B cell (primary cell): Measurements from ENCODE around the gene CASP14. TPM values are rescaled to one million over a fixed set of nuclear protein-coding genes. Genes with fewer than 3 reads are reported as not detected.

Experiments used
- ATAC-seq: fragments of 200-7000 bp; cut with Tn5 transposase; one replicate; pipeline ENCODE4 v1.10.0; 2021; ENCODE audit warnings: low read depth, mild to moderate bottlenecking, moderate number of reproducible peaks, moderate library complexity
- CTCF ChIA-PET: fragments of 350-600 bp; sonication (Branson Sonifier 250); formaldehyde crosslinking; loops from one replicate; lab custom pipeline; 2021; ENCODE audit warnings: antibody characterized with exemption, inconsistent platforms; lab: Charles Lee
- POLR2A ChIA-PET: fragments of 350-600 bp; sonication (Branson Sonifier 250); formaldehyde crosslinking; loops from one replicate; lab custom pipeline; 2021; ENCODE audit warnings: antibody characterized with exemption; lab: Charles Lee
- DNase-seq: peaks from one replicate; pipeline ENCODE4 v3.0.0; 2013
- H2AFZ ChIP-seq: 2 replicates; pipeline ENCODE4 v1.6.1; 2012; ENCODE audit warnings: mild to moderate bottlenecking, low read depth, low read length; ENCODE audit not compliant: insufficient read depth, poor library complexity, severe bottlenecking
- H3K27ac ChIP-seq, 2 donors: 1 replicate in 1 of 2; 2 replicates in 1 of 2; pipeline ENCODE4 v1.5.1; 2012 to 2013; ENCODE audit warnings: low read length in 2 of 2, mild to moderate bottlenecking in 2 of 2, moderate library complexity in 1 of 2
- H3K27me3 ChIP-seq, 4 experiments: fragments of 200-600 bp in 1 of 4; sonication (generic) in 1 of 4; replicated peaks in 1 of 4; 1 replicate in 2 of 4; 2 replicates in 2 of 4; pipeline versions ENCODE4 v1.6.1 to v1.7.0; 2013 to 2016; ENCODE audit warnings: low read length in 3 of 4, mild to moderate bottlenecking in 2 of 4, mixed read lengths in 1 of 4, moderate library complexity in 1 of 4; ENCODE audit not compliant: insufficient read depth in 4 of 4, control insufficient read depth in 3 of 4; ENCODE audit errors: control extremely low read depth in 1 of 4
- H3K36me3 ChIP-seq, 2 experiments: replicated peaks in 1 of 2; 1 replicate in 1 of 2; 2 replicates in 1 of 2; pipeline versions ENCODE4 v1.6.1 to v1.7.1; 2013; ENCODE audit warnings: low read length in 1 of 2; ENCODE audit not compliant: insufficient read depth in 2 of 2, control insufficient read depth in 1 of 2; ENCODE audit errors: control extremely low read depth in 1 of 2, extremely low read depth in 1 of 2
- H3K4me1 ChIP-seq, 2 donors: fragments of 200-600 bp in 1 of 2; sonication (generic) in 1 of 2; 1 replicate in 1 of 2; 2 replicates in 1 of 2; pipeline versions ENCODE4 v1.5.1 to v1.6.1; 2013 to 2017; ENCODE audit warnings: low read length in 2 of 2; ENCODE audit not compliant: control insufficient read depth in 2 of 2, insufficient read depth in 2 of 2
- H3K4me2 ChIP-seq: replicated peaks from 2 replicates; pipeline ENCODE3; 2012; ENCODE audit warnings: mild to moderate bottlenecking, low read depth, low read length; ENCODE audit not compliant: poor library complexity, severe bottlenecking
- H3K4me3 ChIP-seq, 5 experiments: fragments of 200-600 bp in 1 of 5; sonication (generic) in 1 of 5; 1 replicate in 3 of 5; 2 replicates in 2 of 5; pipeline versions ENCODE4 v1.5.1 to v1.7.0; 2011 to 2016; ENCODE audit warnings: low read length in 4 of 5, mild to moderate bottlenecking in 4 of 5, low read depth in 2 of 5, control low read depth in 1 of 5, moderate library complexity in 1 of 5; ENCODE audit not compliant: insufficient read depth in 1 of 5; ENCODE audit errors: control extremely low read depth in 1 of 5, extremely low read depth in 1 of 5
- H3K79me2 ChIP-seq: fragments of 200-600 bp; sonication (generic); one replicate; pipeline ENCODE4 v1.6.0; 2016; ENCODE audit warnings: low read length; ENCODE audit not compliant: control insufficient read depth, insufficient read depth
- H3K9ac ChIP-seq: fragments of 200-600 bp; sonication (generic); 2 replicates; pipeline ENCODE4 v1.6.1; 2017; ENCODE audit warnings: mild to moderate bottlenecking, low read length, moderate library complexity
- H3K9me3 ChIP-seq, 3 donors: one replicate each; pipeline versions ENCODE4 v1.6.1 to v1.7.1; 2013; ENCODE audit warnings: low read length in 2 of 3; ENCODE audit not compliant: control insufficient read depth in 2 of 3, insufficient read depth in 1 of 3; ENCODE audit errors: control extremely low read depth in 1 of 3
- H4K20me1 ChIP-seq: 2 replicates; pipeline ENCODE4 v1.6.0; 2012; ENCODE audit warnings: mild to moderate bottlenecking, low read length; ENCODE audit not compliant: insufficient read depth, control insufficient read depth, poor library complexity, severe bottlenecking
- H3K27ac Mint-ChIP-seq: one replicate; pipeline ENCODE4 v1.8.0; 2021; ENCODE audit warnings: mixed read lengths
- H3K27me3 Mint-ChIP-seq: one replicate; pipeline ENCODE4 v1.8.0; 2021; ENCODE audit warnings: mixed read lengths
- H3K4me1 Mint-ChIP-seq: one replicate; pipeline ENCODE4 v1.8.0; 2021; ENCODE audit warnings: mixed read lengths
- H3K4me3 Mint-ChIP-seq: one replicate; pipeline ENCODE4 v1.8.0; 2021; ENCODE audit warnings: mixed read lengths
- H3K9me3 Mint-ChIP-seq: one replicate; pipeline ENCODE4 v1.8.0; 2022; ENCODE audit warnings: mixed read lengths; ENCODE audit not compliant: insufficient read depth
- CTCF ChIP-seq: fragments of 200-600 bp; IDR thresholded peaks from one replicate; pipeline ENCODE4 v1.8.0; 2022; ENCODE audit warnings: antibody characterized with exemption, mild to moderate bottlenecking
- EZH2 ChIP-seq: IDR thresholded peaks from 2 replicates; pipeline ENCODE4 v1.6.1; 2012; ENCODE audit warnings: borderline replicate concordance, low read depth, mild to moderate bottlenecking, moderate library complexity, low read length; ENCODE audit not compliant: insufficient read depth, poor library complexity, severe bottlenecking
- WGBS: methylation state at CpG from one replicate; pipeline ENCODE4 v1.1.5; 2013; ENCODE audit warnings: missing lambda C conversion rate; ENCODE audit not compliant: insufficient coverage; 5-methylcytosine and 5-hydroxymethylcytosine counted together
- intact Hi-C: fragments of 100-400 bp; cut with micrococcal nuclease; formaldehyde crosslinking; loops from one replicate; pipeline ENCODE4 v1.10.0; 2022
- polyA plus RNA-seq: library from polyadenylated mRNA; depleted of rRNA; stranded (reverse); fragments of >200 nt; gene quantifications from 2 replicates; pipeline ENCODE4 v1.2.3, GENCODE V29; 2012
- total RNA-seq, 2 donors: library from RNA; stranded (reverse); fragments of 120-200 nt in 1 of 2; gene quantifications; 1 replicate in 1 of 2; 2 replicates in 1 of 2; pipeline versions ENCODE4 v1.2.3 to v1.2.4, GENCODE V29; 2013 to 2022

CASP14 gene
- total and polyA plus RNA-seq, 2 donors (not counting 1 experiment from before 2014, with no cell fraction given): not detected

- no peaks in the 10 kb centered on the region for H4K20me1 ChIP-seq
- H3K36me3 ChIP-seq: no peaks in the 10 kb centered on the region
- DNase-seq (no peak), ATAC-seq (no peak)
- H3K4me2 ChIP-seq: no peak overlapping the region
- ChIA-PET CTCF (no interaction called here), POLR2A (no interaction called here)
- TF ChIP-seq EZH2 (no peak), CTCF (no peak)
- H3K9ac ChIP-seq: no peak overlapping the region
- H3K9me3 Mint-ChIP-seq: no peaks in the 10 kb centered on the region
- H3K4me3 ChIP-seq: no peak overlapping the region
- intact Hi-C loops: no loop called here
- H3K4me3 Mint-ChIP-seq: no peak overlapping the region
- H3K9me3 ChIP-seq: no peaks in the 10 kb centered on the region
- H3K79me2 ChIP-seq: no peaks in the 10 kb centered on the region
- H3K27me3 Mint-ChIP-seq: peaks cover 30% of the 10 kb centered on the region
- WGBS: no CpG with 5 or more reads among the region's 1 CpG
- H3K27ac Mint-ChIP-seq: no peak overlapping the region
- no peak overlapping the region for H3K27ac ChIP-seq
- no peaks in the 10 kb centered on the region for H3K4me1 Mint-ChIP-seq
- no peaks in the 10 kb centered on the region for H3K27me3 ChIP-seq
- no peak overlapping the region for H2AFZ ChIP-seq
- H3K4me1 ChIP-seq: no peaks in the 10 kb centered on the region
Measured at GRCh38 chr19:15031675-15032074, 17.6 kb upstream of the CASP14 start.

- Mint-ChIP-seq H3K27ac (no peak overlapping the region), H3K27me3 (peaks cover 32% of the 10 kb centered on the region), H3K4me1 (no peaks in the 10 kb centered on the region), H3K9me3 (no peaks in the 10 kb centered on the region), H3K4me3 (no peak overlapping the region)
- no peaks in the 10 kb centered on the region for H4K20me1 ChIP-seq
- no peak overlapping the region for H3K27ac ChIP-seq
- CTCF ChIA-PET: no interaction called here
- no peaks in the 10 kb centered on the region for H3K4me1 ChIP-seq
- H3K36me3 ChIP-seq: no peaks in the 10 kb centered on the region
- no peaks in the 10 kb centered on the region for H3K9me3 ChIP-seq
- TF ChIP-seq EZH2: no peak
- no peak for TF ChIP-seq CTCF
- DNase-seq: no peak
- H2AFZ ChIP-seq: no peak overlapping the region
- no peaks in the 10 kb centered on the region for H3K79me2 ChIP-seq
- intact Hi-C loops: no loop called here
- H3K27me3 ChIP-seq: no peaks in the 10 kb centered on the region
- ATAC-seq: no peak
- POLR2A ChIA-PET: no interaction called here
- no peak overlapping the region for H3K4me2 ChIP-seq
- H3K9ac ChIP-seq: no peak overlapping the region
- no peak overlapping the region for H3K4me3 ChIP-seq
- WGBS: no CpG with 5 or more reads among the region's 1 CpG
Measured at GRCh38 chr19:15035795-15036311, 13.4 kb upstream of the CASP14 start.
